Transverse colon (tissue), 4 donors: ENCODE results near the gene SHISA9. TPM values are rescaled to one million over a fixed set of nuclear protein-coding genes. Genes with fewer than 3 reads are reported as not detected.

Source experiments
- DNase-seq: peaks from one replicate; pipeline ENCODE4 v3.0.0-alpha.2; 2019
- H3K27ac ChIP-seq, 4 donors: fragments of 200-600 bp; sonication (generic); 2 replicates each; pipeline ENCODE4 v1.5.1; 2016 to 2018; ENCODE audit warnings: inconsistent platforms in 4 of 4
- H3K27me3 ChIP-seq: fragments of 200-600 bp; sonication (generic); 2 replicates; pipeline ENCODE4 v1.5.1; 2017; ENCODE audit warnings: inconsistent platforms
- H3K36me3 ChIP-seq, 4 donors: fragments of 200-600 bp; sonication (generic); 2 replicates each; pipeline ENCODE4 v1.5.1; 2017 to 2019; ENCODE audit warnings: inconsistent platforms in 4 of 4
- H3K4me1 ChIP-seq, 4 donors: fragments of 200-600 bp; sonication (generic); 2 replicates each; pipeline ENCODE4 v1.5.1; 2017 to 2020; ENCODE audit warnings: inconsistent platforms in 4 of 4
- H3K4me3 ChIP-seq, 4 donors: fragments of 200-600 bp; sonication (generic); 1 replicate in 1 of 4; 2 replicates in 3 of 4; pipeline versions ENCODE4 v1.5.1 to v1.6.1; 2017 to 2019; ENCODE audit warnings: inconsistent platforms in 4 of 4
- H3K9me3 ChIP-seq, 2 donors: fragments of 200-600 bp; sonication (generic); 2 replicates each; pipeline ENCODE4 v1.5.1; 2017 to 2019; ENCODE audit warnings: inconsistent platforms in 2 of 2
- CTCF ChIP-seq, 5 experiments: fragments of 200-600 bp in 3 of 5; fragments of 450-650 bp in 2 of 5; sonication (generic) in 3 of 5; IDR thresholded peaks; 1 replicate in 2 of 5; 2 replicates in 3 of 5; pipeline ENCODE4 v1.5.1; 2016 to 2017; ENCODE audit warnings: antibody characterized with exemption in 5 of 5, inconsistent platforms in 3 of 5, mild to moderate bottlenecking in 2 of 5, moderate library complexity in 1 of 5
- EP300 ChIP-seq: sonication (generic); formaldehyde crosslinking; IDR thresholded peaks from one replicate; pipeline ENCODE4 v1.6.1; 2017; ENCODE audit warnings: antibody characterized with exemption, low read depth
- POLR2A ChIP-seq: fragments of 450-650 bp; IDR thresholded peaks from one replicate; pipeline ENCODE4 v1.6.1; 2016; ENCODE audit warnings: antibody characterized with exemption, mild to moderate bottlenecking, moderate library complexity
- POLR2AphosphoS5 ChIP-seq, 3 donors: sonication (generic); formaldehyde crosslinking; IDR thresholded peaks; one replicate each; pipeline ENCODE4 v1.6.1; 2016; ENCODE audit warnings: antibody characterized with exemption in 3 of 3
- WGBS, 2 donors: methylation state at CpG; one replicate each; pipeline ENCODE4 v1.1.5; 2018; ENCODE audit warnings: low coverage in 1 of 2; 5-methylcytosine and 5-hydroxymethylcytosine counted together
- in situ Hi-C, 4 donors: fragments of 200-750 bp; cut with MboI; loops; one replicate each; pipeline versions ENCODE4 v1.15.0 to v1.15.1; 2017; ENCODE audit warnings: low sequenced_read_pairs in 3 of 4, low pct_ligation_motif_present in 1 of 4, low pct_unique_long_range_greater_than_20kb in 1 of 4
- intact Hi-C: fragments of 100-400 bp; cut with DNase I; formaldehyde crosslinking; loops from one replicate; pipeline ENCODE4 v1.15.1; 2023; ENCODE audit warnings: low total_unique reads
- total RNA-seq, 4 donors: library from RNA; depleted of rRNA; stranded (reverse); fragments of >200 nt; gene quantifications; one replicate each; pipeline ENCODE4 v1.1.0, GENCODE V29; 2016

Gene SHISA9
- total RNA-seq, 4 donors from 2014 or later, result 1.3 to 37.6 (median 2.1) TPM

- Histone ChIP-seq H3K36me3 (no peaks in the 10 kb centered on the region), H3K27ac (no peak overlapping the region), H3K4me3 (no peak overlapping the region), H3K4me1 (no peaks in the 10 kb centered on the region), H3K9me3 (no peaks in the 10 kb centered on the region), H3K27me3 (no peaks in the 10 kb centered on the region)
- 56 to 58% methylated on average over 1 of the region's 1 CpG for WGBS, 2 donors
- DNase-seq, result no peak
- intact Hi-C loops, result no loop called here
- in situ Hi-C loops, result no loop called here
- TF ChIP-seq POLR2AphosphoS5 (IDR thresholded peaks at IDR 0.05) (no peak), EP300 (no peak), POLR2A (no peak), CTCF (IDR thresholded peaks at IDR 0.05) (no peak)
These were observed 229.2 kb downstream of the SHISA9 start for GRCh38 chr16:13130586-13130985.

- no peaks in the 10 kb centered on the region for H3K27me3 ChIP-seq
- intact Hi-C loops (no loop called here), in situ Hi-C loops (no loop called here)
- no peak for TF ChIP-seq EP300
- TF ChIP-seq CTCF (IDR thresholded peaks at IDR 0.05), result no peak
- no peak for TF ChIP-seq POLR2A
- TF ChIP-seq POLR2AphosphoS5 (IDR thresholded peaks at IDR 0.05), result no peak
- H3K36me3 ChIP-seq, result no peaks in the 10 kb centered on the region
- no peaks in the 10 kb centered on the region for H3K9me3 ChIP-seq
- WGBS, 2 donors, result 82% methylated on average over 1 of the region's 1 CpG; no CpG with 5 or more reads in 1 of the 2 donors
- H3K4me3 ChIP-seq, result no peak overlapping the region
- no peaks in the 10 kb centered on the region for H3K4me1 ChIP-seq
- H3K27ac ChIP-seq, result no peak overlapping the region
- DNase-seq, result no peak
These were observed 233.4 kb downstream of the SHISA9 start for GRCh38 chr16:13134836-13135235.

- intact Hi-C loops (no loop called here), in situ Hi-C loops (no loop called here)
- Histone ChIP-seq H3K4me1 (no peaks in the 10 kb centered on the region), H3K27me3 (no peaks in the 10 kb centered on the region), H3K27ac (no peak overlapping the region), H3K9me3 (no peaks in the 10 kb centered on the region), H3K36me3 (no peaks in the 10 kb centered on the region), H3K4me3 (no peak overlapping the region)
- DNase-seq, result no peak
- TF ChIP-seq CTCF (IDR thresholded peaks at IDR 0.05) (no peak), EP300 (no peak), POLR2AphosphoS5 (IDR thresholded peaks at IDR 0.05) (no peak)
- 51 to 52% methylated on average over 2 to 3 of the region's 3 CpGs for WGBS, 2 donors
These were observed 235.5 kb downstream of the SHISA9 start for GRCh38 chr16:13136901-13137300.

- Histone ChIP-seq H3K9me3 (no peaks in the 10 kb centered on the region), H3K4me3 (no peak overlapping the region), H3K36me3 (no peaks in the 10 kb centered on the region), H3K27me3 (no peaks in the 10 kb centered on the region), H3K27ac (no peak overlapping the region), H3K4me1 (no peaks in the 10 kb centered on the region)
- no peak for DNase-seq
- TF ChIP-seq POLR2A, result no peak
- TF ChIP-seq POLR2AphosphoS5 (IDR thresholded peaks at IDR 0.05), result no peak
- TF ChIP-seq EP300, result no peak
- no peak for TF ChIP-seq CTCF (IDR thresholded peaks at IDR 0.05)
- in situ Hi-C loops, result no loop called here
- WGBS, 2 donors, result 28 to 36% methylated on average over 2 of the region's 2 CpGs
- intact Hi-C loops, result no loop called here
These were observed 237.1 kb downstream of the SHISA9 start for GRCh38 chr16:13138528-13138927.
